H1 (cell line): Measurements from ENCODE around the gene SIRT7. TPM values are rescaled to one million over a fixed set of nuclear protein-coding genes. Genes with fewer than 3 reads are reported as not detected.

Experiments used
- CEBPB ChIP-seq: IDR thresholded peaks from 2 replicates; pipeline ENCODE4 v1.6.1; 2012; ENCODE audit warnings: low read depth, low read length
- EGR1 ChIP-seq: IDR thresholded peaks from 2 replicates; pipeline ENCODE4 v1.6.1; 2011; ENCODE audit warnings: low read depth, low read length, borderline replicate concordance
- GABPA ChIP-seq: IDR thresholded peaks from 2 replicates; pipeline ENCODE4 v1.6.1; 2011; ENCODE audit warnings: mild to moderate bottlenecking, low read length, moderate library complexity, borderline replicate concordance; ENCODE audit not compliant: insufficient read depth
- HDAC2 ChIP-seq, 2 experiments: fragments of 300-600 bp in 1 of 2; sonication (generic) in 1 of 2; IDR thresholded peaks; 2 replicates each; pipeline ENCODE4 v1.6.1; 2011 to 2012; ENCODE audit warnings: low read depth in 2 of 2, low read length in 2 of 2, mild to moderate bottlenecking in 2 of 2, moderate library complexity in 2 of 2, borderline replicate concordance in 1 of 2, inconsistent platforms in 1 of 2
- SIX5 ChIP-seq: IDR thresholded peaks from 2 replicates; pipeline ENCODE4 v1.6.1; 2011; ENCODE audit warnings: mild to moderate bottlenecking, low read depth, low read length
- SRF ChIP-seq: IDR thresholded peaks from 2 replicates; pipeline ENCODE4 v1.6.1; 2011; ENCODE audit warnings: mild to moderate bottlenecking, low read depth, low read length, moderate library complexity
- TAF1 ChIP-seq: IDR thresholded peaks from 2 replicates; pipeline ENCODE4 v1.6.1; 2011; ENCODE audit warnings: mild to moderate bottlenecking, low read depth, low read length
- polyA plus RNA-seq, 7 experiments: library from polyadenylated mRNA; depleted of rRNA in 3 of 7; stranded (reverse) in 5 of 7; unstranded in 2 of 7; fragments of >200 nt in 5 of 7; fragments of 200-250 nt in 2 of 7; gene quantifications; 1 replicate in 5 of 7; 2 replicates in 1 of 7; 4 replicates in 1 of 7; pipeline versions ENCODE4 v1.2.1 to v1.2.3, GENCODE V29; 2011 to 2013; ENCODE audit warnings: missing spikeins in 2 of 7, mixed read lengths in 2 of 7
- total RNA-seq: library from RNA; stranded (reverse); fragmentation: NEBNext Ultra II Directional; extraction: Animal tissue kit (Norgen Biotek cat#: 25700); gene quantifications from 2 replicates; pipeline ENCODE4 v1.2.1, GENCODE V29; 2021
- TF ChIP-seq, protein P1 (sequence below), 3 experiments: IDR thresholded peaks; 1 replicate in 2 of 3; 2 replicates in 1 of 3; pipeline versions ENCODE4 v1.5.1 to v1.6.1; 2011; ENCODE audit warnings: low read length in 3 of 3, mild to moderate bottlenecking in 3 of 3, inconsistent platforms in 2 of 3, low read depth in 1 of 3, moderate library complexity in 1 of 3; ENCODE audit not compliant: insufficient read depth in 1 of 3; ENCODE audit errors: control extremely low read depth in 1 of 3

The SIRT7 gene
- total and polyA plus RNA-seq, 2 of the 8 experiments (the other 6 are each of a cell fraction or from before 2014, with no cell fraction given) = 5.8 to 16.6 TPM

DNA sequence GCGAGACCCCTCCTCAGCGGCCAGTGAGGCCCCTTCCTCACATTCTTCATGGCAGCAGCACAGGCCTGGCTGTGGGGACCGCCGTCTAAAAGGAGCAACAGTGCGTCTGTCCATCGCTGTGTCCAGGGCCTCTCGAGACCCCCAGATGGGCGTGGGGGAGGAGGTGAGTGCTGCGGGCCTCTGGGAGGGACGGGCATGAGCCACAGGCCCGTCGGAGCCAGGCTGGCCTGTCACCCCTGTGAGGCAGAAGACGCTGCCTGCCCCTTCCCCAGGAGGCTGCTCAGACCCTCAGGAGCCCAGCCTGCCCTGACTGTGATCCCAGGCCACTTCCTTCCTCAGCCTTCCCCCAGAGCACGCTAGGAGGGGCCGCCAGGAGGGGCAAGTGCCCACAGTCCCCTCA lies 21.2 kb upstream of the SIRT7 start (continued):
- TF ChIP-seq CEBPB (no peak), SIX5 (no peak), SRF (no peak), GABPA (no peak), HDAC2 (IDR thresholded peaks at IDR 0.05; ENCODE audit: borderline replicate concordance in 1 of 2, low read depth in 2 of 2, low read length in 2 of 2) (no peak), EGR1 (no peak), TAF1 (no peak)
- TF ChIP-seq, protein P1, sequence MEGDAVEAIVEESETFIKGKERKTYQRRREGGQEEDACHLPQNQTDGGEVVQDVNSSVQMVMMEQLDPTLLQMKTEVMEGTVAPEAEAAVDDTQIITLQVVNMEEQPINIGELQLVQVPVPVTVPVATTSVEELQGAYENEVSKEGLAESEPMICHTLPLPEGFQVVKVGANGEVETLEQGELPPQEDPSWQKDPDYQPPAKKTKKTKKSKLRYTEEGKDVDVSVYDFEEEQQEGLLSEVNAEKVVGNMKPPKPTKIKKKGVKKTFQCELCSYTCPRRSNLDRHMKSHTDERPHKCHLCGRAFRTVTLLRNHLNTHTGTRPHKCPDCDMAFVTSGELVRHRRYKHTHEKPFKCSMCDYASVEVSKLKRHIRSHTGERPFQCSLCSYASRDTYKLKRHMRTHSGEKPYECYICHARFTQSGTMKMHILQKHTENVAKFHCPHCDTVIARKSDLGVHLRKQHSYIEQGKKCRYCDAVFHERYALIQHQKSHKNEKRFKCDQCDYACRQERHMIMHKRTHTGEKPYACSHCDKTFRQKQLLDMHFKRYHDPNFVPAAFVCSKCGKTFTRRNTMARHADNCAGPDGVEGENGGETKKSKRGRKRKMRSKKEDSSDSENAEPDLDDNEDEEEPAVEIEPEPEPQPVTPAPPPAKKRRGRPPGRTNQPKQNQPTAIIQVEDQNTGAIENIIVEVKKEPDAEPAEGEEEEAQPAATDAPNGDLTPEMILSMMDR (IDR thresholded peaks at IDR 0.05; ENCODE audit: control extremely low read depth in 1 of 3, insufficient read depth in 1 of 3, low read depth in 1 of 3, low read length in 3 of 3) = no peak
- TF ChIP-seq, all 59 proteins: peak for 0
